ENCODE data around the gene COA3.

COA3 gene

DNA sequence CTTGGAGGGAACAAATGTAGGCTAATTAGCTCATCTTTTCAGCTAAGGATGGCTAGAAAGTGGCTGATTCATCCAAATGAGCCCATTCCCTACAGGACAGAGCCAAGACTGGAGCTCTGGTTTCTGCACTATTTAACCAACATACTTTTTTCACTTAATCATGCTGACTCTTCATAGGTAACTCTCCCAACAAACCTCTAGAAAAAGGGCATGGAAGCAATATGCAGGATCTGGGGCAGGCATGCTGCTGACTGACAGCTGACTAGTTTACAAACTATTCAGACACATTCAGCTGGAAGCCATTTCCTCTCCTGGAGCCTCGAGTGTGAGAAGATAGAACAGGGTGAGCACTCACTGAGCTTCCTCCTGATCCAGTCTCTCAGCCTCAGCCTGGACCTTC lies 19.4 kb upstream of the COA3 start:
- no peak for DNase-seq (ENCODE audit: low spot score)

GRCh38 chr17:42814633-42815399 lies 16.3 kb upstream of the COA3 start:
- no peak for DNase-seq (ENCODE audit: low spot score)

- DNase-seq (ENCODE audit: low spot score), result no peak
These were observed 10.7 kb upstream of the COA3 start for GRCh38 chr17:42809250-42809649.

DNA sequence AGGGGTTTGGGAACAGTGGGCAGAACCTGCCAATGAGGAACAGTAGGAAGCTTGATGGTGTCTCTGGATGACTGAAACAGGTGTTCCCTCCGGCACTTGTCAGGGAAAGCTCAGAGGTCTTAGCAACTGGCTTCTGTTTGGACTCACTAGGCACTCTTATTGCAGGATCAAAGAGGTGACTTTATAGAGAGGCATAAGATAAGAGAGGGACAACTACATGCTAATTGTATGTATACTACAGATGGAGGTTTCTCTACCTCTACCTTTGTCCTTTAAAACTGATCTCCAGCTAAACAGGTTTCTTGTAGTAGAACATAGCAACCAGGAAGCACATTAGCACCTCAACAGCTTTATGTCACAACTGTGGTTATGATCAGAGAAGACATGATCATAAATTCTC lies 7.7 kb upstream of the COA3 start:
- no peak for DNase-seq (ENCODE audit: low spot score)

DNA sequence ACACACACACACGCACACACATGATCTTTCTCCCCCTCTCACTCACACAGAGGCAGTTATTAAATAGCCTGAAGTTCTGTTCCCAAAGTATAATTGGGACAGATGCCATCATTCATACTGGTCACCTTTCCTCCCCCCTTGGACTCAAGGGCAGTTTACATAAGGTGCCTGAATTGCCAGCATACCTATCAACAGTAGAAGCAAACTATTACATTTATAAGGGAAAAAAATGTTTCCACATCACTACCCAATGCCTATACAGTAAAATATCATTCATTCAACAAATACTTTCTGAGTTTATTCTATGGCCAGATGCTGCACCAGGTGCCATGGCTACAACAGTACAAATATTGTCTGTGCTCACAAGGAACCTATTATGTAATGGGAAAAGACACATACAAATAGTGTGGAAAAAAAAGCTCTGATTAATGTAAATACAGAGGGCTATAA lies 6.4 kb upstream of the COA3 start:
- DNase-seq (ENCODE audit: low spot score), result no peak

DNA sequence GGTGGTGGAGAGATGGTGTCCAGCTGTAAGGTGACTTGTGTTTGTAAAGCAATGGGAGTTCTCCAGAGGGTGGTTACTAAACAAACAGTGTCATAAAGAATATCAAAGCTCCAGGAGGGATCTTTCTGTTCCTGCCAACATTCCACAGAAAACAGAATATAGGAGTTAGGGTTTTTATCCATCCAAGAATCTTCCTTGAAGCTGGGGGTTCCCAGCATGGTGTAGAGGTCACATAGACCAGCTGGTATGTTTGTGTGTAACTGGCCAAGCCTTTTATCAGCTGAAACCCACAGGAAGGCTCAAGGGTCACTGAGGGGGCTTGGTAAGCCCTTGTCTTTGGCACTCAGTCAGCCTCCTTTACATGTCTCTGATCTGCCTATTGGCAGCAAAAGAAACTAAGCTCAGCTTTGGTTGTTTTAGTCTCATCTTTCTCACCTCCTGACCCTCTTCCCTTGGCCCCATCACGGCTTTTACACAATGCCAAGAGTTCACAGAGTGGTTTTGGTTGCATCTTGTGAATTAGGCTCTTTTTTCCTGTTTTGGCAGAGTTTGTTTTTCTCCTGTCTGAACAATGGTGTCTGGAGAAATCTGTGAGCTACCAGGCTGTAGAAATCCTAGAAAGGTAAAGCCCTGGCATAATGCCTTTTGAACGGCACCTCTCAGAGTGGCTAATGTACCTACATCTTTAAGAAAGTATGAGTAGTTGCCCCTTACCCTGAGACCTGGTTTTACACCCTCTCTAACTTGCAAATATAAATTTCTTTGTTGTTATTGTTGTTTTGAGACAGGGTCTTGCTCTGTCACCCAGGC lies 4.8 kb upstream of the COA3 start:
- DNase-seq (ENCODE audit: low spot score), result no peak

DNA sequence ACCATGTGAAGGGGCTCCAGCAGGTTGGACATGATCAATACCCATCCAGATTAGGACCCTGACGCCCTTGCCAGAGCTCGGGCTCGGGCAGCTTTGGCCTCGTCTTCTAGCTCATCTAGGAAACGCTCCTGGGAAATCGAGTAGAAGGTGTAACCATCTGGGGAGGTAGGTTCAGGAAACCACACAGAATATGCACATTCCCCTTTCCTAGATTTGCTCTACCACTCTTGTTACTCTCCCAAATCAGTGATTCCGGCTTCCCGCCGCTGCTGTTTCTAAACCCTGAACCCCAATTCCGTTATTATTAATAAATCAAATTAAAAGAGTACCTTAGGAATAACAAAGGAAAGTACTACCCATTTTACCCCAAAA lies 507 bp downstream of the COA3 start:
- DNase-seq (ENCODE audit: low spot score), result no peak

GRCh38 chr17:42797067-42798007 lies 1.2 kb downstream of the COA3 start:
- peak; percentile 48 for DNase-seq (ENCODE audit: low spot score)

DNA sequence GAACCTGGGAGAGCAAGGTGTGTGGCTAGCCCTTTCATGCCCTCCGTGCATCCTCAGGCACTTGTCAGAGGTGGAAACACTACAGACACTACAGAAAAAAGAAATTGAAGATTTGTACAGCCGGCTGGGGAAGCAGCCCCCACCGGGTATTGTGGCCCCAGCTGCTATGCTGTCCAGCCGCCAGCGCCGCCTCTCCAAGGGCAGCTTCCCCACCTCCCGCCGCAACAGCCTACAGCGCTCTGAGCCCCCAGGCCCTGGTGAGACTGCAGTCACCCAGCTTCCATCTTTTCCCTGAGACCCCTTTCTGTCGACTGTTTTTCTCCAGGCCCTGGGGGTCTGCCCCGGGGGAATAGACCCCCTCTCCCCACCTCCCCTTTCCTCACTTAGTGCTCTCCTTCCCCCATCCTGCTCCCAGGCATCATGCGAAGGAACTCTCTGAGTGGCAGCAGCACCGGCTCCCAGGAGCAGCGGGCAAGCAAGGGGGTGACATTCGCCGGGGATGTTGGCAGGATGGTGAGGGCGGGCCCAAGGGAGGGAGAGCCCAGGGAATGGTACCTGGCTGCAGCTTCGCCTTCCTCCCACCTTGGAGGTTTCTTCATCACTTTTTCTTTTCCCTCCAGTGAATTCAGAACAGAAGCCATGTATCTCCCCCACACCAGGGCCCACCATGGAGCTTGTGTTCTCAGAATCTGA lies 2.3 kb downstream of the COA3 start:
- no peak for DNase-seq (ENCODE audit: low spot score)

DNA sequence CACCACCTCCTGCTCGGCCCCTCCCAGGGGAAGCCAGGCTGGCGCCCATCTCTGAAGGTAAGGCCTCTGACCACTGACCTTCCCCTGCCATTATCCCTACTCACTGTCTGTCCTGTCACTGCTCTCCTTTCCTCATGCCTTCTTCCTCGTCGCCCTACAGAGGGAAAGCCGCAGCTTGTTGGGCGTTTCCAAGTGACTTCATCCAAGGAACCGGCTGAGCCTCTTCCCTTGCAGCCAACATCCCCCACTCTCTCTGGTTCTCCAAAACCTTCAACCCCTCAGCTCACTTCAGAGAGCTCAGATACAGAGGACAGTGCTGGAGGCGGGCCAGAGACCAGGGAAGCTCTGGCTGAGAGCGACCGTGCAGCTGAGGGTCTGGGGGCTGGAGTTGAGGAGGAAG lies 3.0 kb downstream of the COA3 start:
- DNase-seq (ENCODE audit: low spot score), result no peak

GRCh38 chr17:42795061-42795460 lies 3.4 kb downstream of the COA3 start:
- no peak for DNase-seq (ENCODE audit: low spot score)

DNA sequence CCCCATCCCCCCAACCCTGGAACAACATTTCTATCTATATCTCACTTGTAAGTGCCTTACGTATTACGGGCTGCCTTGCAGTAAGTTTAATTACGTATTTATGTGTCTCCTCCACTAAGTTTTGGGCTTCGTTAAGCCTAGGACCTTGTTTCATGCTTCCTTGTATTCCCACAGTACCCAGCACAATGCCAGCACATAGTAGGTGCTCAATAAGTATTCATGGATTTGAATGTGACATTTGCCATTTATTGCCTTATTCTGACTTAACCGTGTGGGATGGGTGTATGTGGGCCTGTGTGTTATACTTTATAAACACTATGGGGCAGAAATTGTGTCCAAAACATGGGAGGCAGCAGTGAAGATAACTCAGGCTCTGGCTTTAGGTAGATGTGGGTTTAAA lies 6.0 kb downstream of the COA3 start:
- DNase-seq (ENCODE audit: low spot score), result no peak

GRCh38 chr17:42791948-42792347 lies 6.6 kb downstream of the COA3 start:
- DNase-seq (ENCODE audit: low spot score), result no peak

- no peak for DNase-seq (ENCODE audit: low spot score)
These were observed 11.2 kb downstream of the COA3 start for GRCh38 chr17:42787266-42787665.

GRCh38 chr17:42784811-42785592 lies 13.5 kb downstream of the COA3 start:
- DNase-seq (ENCODE audit: low spot score), result no peak

GRCh38 chr17:42784409-42784808 lies 14.1 kb downstream of the COA3 start:
- no peak for DNase-seq (ENCODE audit: low spot score)

DNA sequence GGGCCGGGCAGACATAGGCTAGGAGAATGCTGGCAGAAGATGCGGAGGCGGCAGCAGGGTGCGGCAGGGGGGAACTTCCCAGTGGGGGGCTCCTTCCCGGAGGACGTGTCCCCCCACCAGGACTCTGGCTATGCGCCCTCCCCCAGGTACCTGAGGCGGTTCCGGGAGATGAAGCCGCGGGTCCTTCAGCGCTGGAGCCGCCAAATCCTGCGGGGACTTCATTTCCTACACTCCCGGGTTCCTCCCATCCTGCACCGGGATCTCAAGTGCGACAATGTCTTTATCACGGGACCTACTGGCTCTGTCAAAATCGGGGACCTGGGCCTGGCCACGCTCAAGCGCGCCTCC lies 14.7 kb downstream of the COA3 start:
- no peak for DNase-seq (ENCODE audit: low spot score)

DNA sequence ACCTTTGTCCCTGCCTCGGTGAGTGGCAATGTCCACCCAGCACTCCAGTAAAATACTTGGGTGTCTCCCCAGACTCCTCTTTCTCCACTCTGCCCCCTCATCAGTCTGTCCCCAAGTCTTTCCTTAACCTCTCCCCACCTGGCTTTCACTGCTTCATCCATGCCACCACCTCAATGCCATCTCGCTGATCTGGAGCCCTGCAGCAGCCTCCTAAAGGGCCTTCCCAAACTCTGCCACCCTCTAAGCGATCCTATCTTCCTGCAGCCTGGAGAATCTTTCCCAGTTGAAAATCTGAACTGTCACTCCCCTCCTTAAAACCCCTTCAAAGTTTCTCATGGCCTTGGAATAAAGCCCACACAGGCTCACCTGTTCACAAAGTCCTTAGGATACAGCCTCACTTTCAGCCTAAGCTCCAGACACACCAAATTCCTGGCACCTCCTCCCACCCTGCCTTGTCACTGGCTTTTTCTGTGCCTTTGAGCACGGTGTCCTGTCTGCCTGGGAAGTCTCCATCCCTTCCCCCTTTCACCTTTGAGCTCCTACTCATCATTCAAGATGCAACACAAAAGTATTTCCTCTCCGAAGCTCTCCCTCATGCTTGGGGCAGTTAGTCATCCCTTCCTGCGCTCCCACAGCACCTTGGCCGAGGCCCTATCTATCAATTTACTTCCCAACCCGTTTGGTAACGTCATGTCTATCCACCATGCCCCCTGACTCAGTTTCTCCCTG lies 15.3 kb downstream of the COA3 start:
- no peak for DNase-seq (ENCODE audit: low spot score)

DNA sequence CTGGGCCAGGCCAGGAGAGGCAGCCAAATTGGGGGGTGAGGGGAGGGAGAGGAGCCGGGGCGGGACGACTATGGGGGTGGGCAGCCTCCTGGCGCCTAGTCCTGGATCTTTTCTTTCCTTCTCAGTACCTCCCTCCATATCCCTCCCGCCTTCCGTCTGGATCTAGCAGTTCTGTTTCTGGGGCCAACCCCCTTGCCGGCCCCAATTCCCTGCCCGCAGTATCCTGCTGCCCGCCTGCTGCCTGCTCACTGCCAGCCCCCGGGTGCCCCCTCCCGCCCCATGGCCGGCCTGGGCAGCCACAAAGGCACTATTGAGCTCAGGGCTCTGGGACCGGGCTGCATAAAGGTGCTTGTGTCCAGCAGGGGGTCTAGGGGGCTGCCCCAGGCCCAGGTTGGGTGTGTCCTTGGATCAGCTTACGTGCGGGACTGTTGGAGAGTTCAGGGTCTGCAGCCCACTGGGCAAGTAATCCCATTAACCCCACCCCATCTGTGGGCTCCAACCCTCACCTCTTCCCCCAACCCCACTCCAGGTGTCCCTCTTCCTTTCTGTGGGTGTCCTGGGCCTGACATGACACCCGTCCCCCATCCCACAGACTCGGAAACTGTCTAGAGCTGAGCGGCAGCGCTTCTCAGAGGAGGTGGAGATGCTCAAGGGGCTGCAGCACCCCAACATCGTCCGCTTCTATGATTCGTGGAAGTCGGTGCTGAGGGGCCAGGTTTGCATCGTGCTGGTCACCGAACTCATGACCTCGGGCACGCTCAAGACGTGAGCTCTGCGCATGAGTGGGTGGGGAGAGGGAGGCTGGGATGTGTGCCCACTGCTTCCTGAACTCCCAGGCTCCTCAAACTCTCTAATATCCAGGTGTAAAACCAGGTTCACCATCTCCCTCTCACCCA lies 16.1 kb downstream of the COA3 start:
- DNase-seq (ENCODE audit: low spot score), result no peak

All from HuH-7 (cell line).